HepG2 (cell line): ENCODE data around the gene PPP2R5E. TPM values are rescaled to one million over a fixed set of nuclear protein-coding genes. Genes with fewer than 3 reads are reported as not detected.

Experiments used
- ATAC-seq: fragments of 200-7000 bp; cut with Tn5 transposase; 3 replicates; pipeline ENCODE4 v1.9.1; 2020; ENCODE audit warnings: mild to moderate bottlenecking, moderate library complexity
- BruUV-seq: library from RNA; stranded (reverse); fragments of 400-500 nt; replicated peaks from 2 replicates; lab custom pipeline; 2021; lab: Mats Ljungman, UMichigan
- CTCF ChIA-PET: fragments of 300-600 bp; formaldehyde crosslinking; extraction: SDS; loops from one replicate; lab custom pipeline; 2021; ENCODE audit warnings: low total read pairs, inconsistent platforms, low intra/inter-chr PET ratio; lab: Yijun Ruan, JAX
- POLR2A ChIA-PET: fragments of 350-600 bp; sonication (Branson Sonifier 250); formaldehyde crosslinking; loops from one replicate; lab custom pipeline; 2020; ENCODE audit warnings: antibody characterized with exemption, inconsistent platforms; lab: Yijun Ruan, JAX
- DNase-seq: peaks from one replicate; pipeline ENCODE4 v3.0.0-alpha.2; 2015; ENCODE audit warnings: low spot score
- FAIRE-seq: peaks from 3 replicates; lab custom pipeline; 2011; peaks lifted over from hg19 to GRCh38; lab: Jason Lieb, UNC
- H2AFZ ChIP-seq: one replicate; pipeline ENCODE4 v1.6.1; 2011; ENCODE audit warnings: low read length, inconsistent platforms
- H3K27ac ChIP-seq: fragments of 300-600 bp; 3 replicates; pipeline ENCODE4 v1.8.0; 2011; ENCODE audit warnings: mixed run types, mild to moderate bottlenecking, mixed read lengths, low read length, inconsistent platforms; ENCODE audit not compliant: insufficient read depth; ENCODE audit errors: extremely low read length
- H3K27me3 ChIP-seq, 2 experiments: fragments of 200-600 bp in 1 of 2; 2 replicates in 1 of 2; 3 replicates in 1 of 2; pipeline versions ENCODE4 v1.6.0 to v1.8.0; 2011; ENCODE audit warnings: low read length in 2 of 2, mild to moderate bottlenecking in 2 of 2, moderate library complexity in 2 of 2, inconsistent platforms in 1 of 2; ENCODE audit not compliant: insufficient read depth in 2 of 2, control insufficient read depth in 1 of 2
- H3K36me3 ChIP-seq, 2 experiments: fragments of 200-600 bp in 1 of 2; replicated peaks in 1 of 2; 2 replicates in 1 of 2; 3 replicates in 1 of 2; pipeline versions ENCODE4 v1.5.1 to v1.8.0; 2011; ENCODE audit warnings: low read length in 2 of 2, inconsistent platforms in 1 of 2; ENCODE audit not compliant: insufficient read depth in 2 of 2, control insufficient read depth in 1 of 2
- H3K4me1 ChIP-seq: 2 replicates; pipeline ENCODE4 v1.5.1; 2012; ENCODE audit warnings: low read length, inconsistent platforms; ENCODE audit not compliant: insufficient read depth
- H3K4me2 ChIP-seq: 2 replicates; pipeline ENCODE4 v1.6.0; 2011; ENCODE audit warnings: low read depth, low read length, inconsistent platforms
- H3K4me3 ChIP-seq, 3 experiments: fragments of 200-600 bp in 1 of 3; sonication (generic), shearing (Covaris generic) in 1 of 3; replicated peaks in 1 of 3; 2 replicates each; pipeline ENCODE4 v1.5.1; 2011 to 2016; ENCODE audit warnings: low read length in 3 of 3, inconsistent platforms in 2 of 3, low read depth in 2 of 3, mild to moderate bottlenecking in 2 of 3, control low read depth in 1 of 3, mixed read lengths in 1 of 3; ENCODE audit not compliant: insufficient read depth in 1 of 3
- H3K79me2 ChIP-seq: one replicate; pipeline ENCODE4 v1.6.1; 2011; ENCODE audit warnings: low read length, inconsistent platforms; ENCODE audit not compliant: insufficient read depth
- H3K9ac ChIP-seq: 2 replicates; pipeline ENCODE4 v1.6.0; 2011; ENCODE audit warnings: mild to moderate bottlenecking, low read depth, low read length, inconsistent platforms; ENCODE audit not compliant: insufficient read depth
- H3K9me3 ChIP-seq: 2 replicates; pipeline ENCODE4 v1.5.1; 2012; ENCODE audit warnings: mild to moderate bottlenecking, low read length
- H4K20me1 ChIP-seq: 2 replicates; pipeline ENCODE4 v1.6.0; 2011; ENCODE audit warnings: inconsistent platforms, mild to moderate bottlenecking, low read length, moderate library complexity; ENCODE audit not compliant: insufficient read depth
- GABPA ChIP-seq, 2 experiments: IDR thresholded peaks; 2 replicates each; pipeline ENCODE4 v1.6.1; 2011 to 2016; ENCODE audit warnings: low read depth in 2 of 2, low read length in 1 of 2, missing biosample characterization in 1 of 2, missing genetic modification characterization in 1 of 2
- GFI1 ChIP-seq: sonication (generic); formaldehyde crosslinking; IDR thresholded peaks from 2 replicates; pipeline ENCODE4 v1.5.0; 2020; ENCODE audit warnings: missing genetic modification reagents, mild to moderate bottlenecking, borderline replicate concordance
- MTF1 ChIP-seq: sonication (generic); formaldehyde crosslinking; IDR thresholded peaks from 2 replicates; pipeline ENCODE4 v1.5.0; 2020; ENCODE audit warnings: missing genetic modification reagents
- SMAD9 ChIP-seq: sonication (generic); formaldehyde crosslinking; IDR thresholded peaks from 2 replicates; pipeline ENCODE4 v1.5.1; 2020; ENCODE audit warnings: mild to moderate bottlenecking, missing genetic modification reagents
- THYN1 ChIP-seq: sonication (generic); formaldehyde crosslinking; IDR thresholded peaks from 2 replicates; pipeline ENCODE4 v1.8.1; 2023; ENCODE audit warnings: low read depth, mild to moderate bottlenecking, moderate library complexity, missing genetic modification reagents, borderline replicate concordance
- TRIM22 ChIP-seq: fragments of 450-650 bp; IDR thresholded peaks from 2 replicates; pipeline ENCODE4 v1.6.1; 2017
- ZFP36L2 ChIP-seq: sonication (generic); formaldehyde crosslinking; IDR thresholded peaks from 2 replicates; pipeline ENCODE4 v1.4.0; 2020; ENCODE audit warnings: missing genetic modification reagents
- ZNF747 ChIP-seq: sonication (generic); formaldehyde crosslinking; IDR thresholded peaks from 2 replicates; pipeline ENCODE4 v1.8.1; 2023; ENCODE audit warnings: missing genetic modification reagents, mild to moderate bottlenecking, borderline replicate concordance
- WGBS: methylation state at CpG from one replicate; pipeline ENCODE4 v1.1.6; 2017; ENCODE audit warnings: low lambda C conversion rate; 5-methylcytosine and 5-hydroxymethylcytosine counted together
- in situ Hi-C: cut with HindIII; loops from 2 replicates; pipeline ENCODE4 v1.10.0; 2017; ENCODE audit warnings: low pct_unique_long_range_greater_than_20kb; ENCODE audit not compliant: extremely low pct_ligation_motif_present
- intact Hi-C: fragments of 100-400 bp; cut with micrococcal nuclease; formaldehyde crosslinking; loops from one replicate; pipeline ENCODE4 v1.10.0; 2022; ENCODE audit not compliant: unreplicated experiment
- polyA plus RNA-seq, 8 experiments: library from polyadenylated mRNA; depleted of rRNA in 3 of 8; stranded (reverse) in 7 of 8; unstranded in 1 of 8; fragments of >200 nt; fragmentation: Illumina TruSeq in 4 of 8; extraction: Trizol in 4 of 8; gene quantifications; 2 replicates each; pipeline versions ENCODE4 v1.2.1 to v1.2.3, GENCODE V29; 2011 to 2016; ENCODE audit warnings: low read depth in 4 of 8, missing spikeins in 1 of 8, mixed read lengths in 1 of 8; ENCODE audit not compliant: insufficient read depth in 1 of 8
- total RNA-seq, 5 experiments: library from RNA; depleted of rRNA; stranded (reverse); fragments of >200 nt; fragmentation: Illumina TruSeq; extraction: Trizol; gene quantifications; 2 replicates each; pipeline ENCODE4 v1.2.3, GENCODE V29; 2016; ENCODE audit warnings: low read depth in 1 of 5
- TF ChIP-seq, protein P1 (sequence below): sonication (generic); formaldehyde crosslinking; IDR thresholded peaks from 2 replicates; pipeline ENCODE4 v1.4.0; 2020; ENCODE audit warnings: missing genetic modification reagents

The PPP2R5E gene
- total and polyA plus RNA-seq, 2 of the 13 experiments (the other 11 are each of a cell fraction or from before 2014, with no cell fraction given), result 8.9 to 11.0 TPM

DNA sequence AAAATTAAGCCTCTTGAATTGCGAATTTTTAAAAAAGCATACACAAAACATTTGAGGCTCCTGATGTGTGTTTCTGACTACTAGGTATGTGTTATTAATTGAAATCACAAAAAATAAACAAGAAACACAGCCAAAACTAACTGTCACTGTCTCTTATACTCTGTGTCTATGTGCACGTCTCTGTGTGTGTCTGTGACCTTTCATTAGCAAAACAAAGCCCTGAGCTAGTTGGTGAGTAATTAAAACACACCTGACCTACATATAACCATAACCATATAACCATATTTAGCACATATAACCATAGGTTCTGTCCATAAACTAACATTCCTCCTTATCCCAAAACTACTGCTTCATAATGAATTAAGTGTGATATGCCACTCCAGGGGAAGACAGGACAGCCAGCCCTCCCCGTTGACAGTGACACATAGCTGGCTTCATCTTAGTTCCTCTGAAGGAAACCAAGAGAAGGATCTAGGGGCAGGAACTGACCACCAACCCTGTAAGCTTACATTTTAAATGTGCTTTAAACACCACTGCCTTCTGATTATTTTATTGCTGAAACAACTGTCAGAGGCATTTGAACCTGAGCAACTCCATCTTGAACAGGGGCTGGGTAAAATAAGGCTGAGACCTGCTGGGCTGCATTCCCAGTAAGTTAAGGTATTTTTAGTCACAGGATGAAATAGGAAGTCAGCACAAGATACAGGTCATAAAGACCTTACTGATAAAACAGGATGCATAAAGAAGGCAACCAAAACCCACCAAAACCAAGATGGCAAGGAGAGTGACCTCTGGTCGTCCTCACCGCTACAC is 106.7 kb downstream of the PPP2R5E start (continued):
- no peak for TF ChIP-seq MTF1 (CRISPR knock-in tag)
- no peak for TF ChIP-seq GABPA (IDR thresholded peaks at IDR 0.05; ENCODE audit: low read depth, low read length)
- no peak for TF ChIP-seq GABPA (CRISPR knock-in tag; IDR thresholded peaks at IDR 0.05; ENCODE audit: low read depth)

DNA sequence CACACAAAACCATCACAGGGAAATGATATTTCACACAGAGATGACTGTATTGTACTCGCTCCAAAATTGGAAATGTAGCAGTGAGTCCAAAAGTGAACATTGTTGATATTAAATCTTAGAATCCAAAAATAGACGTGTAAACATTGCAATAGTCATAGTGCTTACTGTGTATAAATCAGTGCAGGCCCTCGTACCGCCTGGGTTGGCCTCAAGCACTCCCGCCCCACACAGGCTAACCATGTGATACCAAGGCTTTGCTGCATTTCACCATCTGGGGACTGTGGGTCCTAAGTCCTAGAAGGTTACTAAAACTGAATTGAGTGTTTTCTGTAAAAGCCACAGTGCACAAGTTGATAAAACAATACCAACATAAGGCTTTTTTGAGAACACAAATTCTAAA is 107.3 kb downstream of the PPP2R5E start:
- CTCF ChIA-PET, result no interaction called here
- intact Hi-C loops (no loop called here), in situ Hi-C loops (no loop called here)
- Histone ChIP-seq H3K9ac (no peak overlapping the region), H3K27ac (no peak overlapping the region), H3K36me3 (no peaks in the 10 kb centered on the region), H3K4me2 (no peak overlapping the region), H3K9me3 (no peaks in the 10 kb centered on the region), H3K4me1 (peaks cover 22% of the 10 kb centered on the region), H3K27me3 (no peaks in the 10 kb centered on the region), H2AFZ (no peak overlapping the region), H3K4me3 (no peak overlapping the region), H3K79me2 (peaks cover 17% of the 10 kb centered on the region), H4K20me1 (no peaks in the 10 kb centered on the region)
- POLR2A ChIA-PET, result no interaction called here
- WGBS, result 90% methylated on average over 5 of the region's 5 CpGs
- no TSS peak for BruUV-seq
- TF ChIP-seq ZNF747 (CRISPR knock-in tag), result no peak
- TF ChIP-seq, protein P1, sequence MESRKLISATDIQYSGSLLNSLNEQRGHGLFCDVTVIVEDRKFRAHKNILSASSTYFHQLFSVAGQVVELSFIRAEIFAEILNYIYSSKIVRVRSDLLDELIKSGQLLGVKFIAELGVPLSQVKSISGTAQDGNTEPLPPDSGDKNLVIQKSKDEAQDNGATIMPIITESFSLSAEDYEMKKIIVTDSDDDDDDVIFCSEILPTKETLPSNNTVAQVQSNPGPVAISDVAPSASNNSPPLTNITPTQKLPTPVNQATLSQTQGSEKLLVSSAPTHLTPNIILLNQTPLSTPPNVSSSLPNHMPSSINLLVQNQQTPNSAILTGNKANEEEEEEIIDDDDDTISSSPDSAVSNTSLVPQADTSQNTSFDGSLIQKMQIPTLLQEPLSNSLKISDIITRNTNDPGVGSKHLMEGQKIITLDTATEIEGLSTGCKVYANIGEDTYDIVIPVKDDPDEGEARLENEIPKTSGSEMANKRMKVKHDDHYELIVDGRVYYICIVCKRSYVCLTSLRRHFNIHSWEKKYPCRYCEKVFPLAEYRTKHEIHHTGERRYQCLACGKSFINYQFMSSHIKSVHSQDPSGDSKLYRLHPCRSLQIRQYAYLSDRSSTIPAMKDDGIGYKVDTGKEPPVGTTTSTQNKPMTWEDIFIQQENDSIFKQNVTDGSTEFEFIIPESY, result peak; percentile 82
- peak; percentile 65; the same call in 1 of the 2 replicates for TF ChIP-seq GFI1 (CRISPR knock-in tag)
- no peak for TF ChIP-seq THYN1
- no peak for TF ChIP-seq ZFP36L2
- TF ChIP-seq SMAD9 (CRISPR knock-in tag), result no peak
- TF ChIP-seq TRIM22, result no peak
- peak; percentile 13 for DNase-seq
- FAIRE-seq, result no peak
- ATAC-seq, result peak; percentile 57; the same call in 2 of the 3 replicates
